GM12865 (cell line): Measurements from ENCODE around the gene GDAP1L1.
A peak's percentile ranks its signal among the peaks of the same experiment; 100 is the strongest.
"Not testable (repeated sequence)": the region's sequence is repeated elsewhere in the genome, so short reads cannot be mapped to it uniquely, and the experiment has no call there.

Experiments used
- DNase-seq: peaks from one replicate; pipeline ENCODE4 v3.0.0; 2010; ENCODE audit warnings: low read depth
- H3K4me3 ChIP-seq: 2 replicates; pipeline ENCODE4 v1.5.1; 2011; ENCODE audit warnings: mild to moderate bottlenecking, low read depth, low read length, control low read depth
- CTCF ChIP-seq: IDR thresholded peaks from 2 replicates; pipeline ENCODE4 v1.5.1; 2011; ENCODE audit warnings: low read length, control low read depth, low read depth, inconsistent platforms; ENCODE audit not compliant: insufficient read depth; ENCODE audit errors: missing control alignments

GDAP1L1 gene

GRCh38 chr20:44284032-44284431 lies 36.9 kb downstream of the GDAP1L1 start:
- TF ChIP-seq CTCF: no peak
- DNase-seq: no peak
- H3K4me3 ChIP-seq: no peak overlapping the region

- DNase-seq: no peak
- H3K4me3 ChIP-seq: no peak overlapping the region
- TF ChIP-seq CTCF: no peak
Measured at GRCh38 chr20:44287272-44288097, 40.4 kb downstream of the GDAP1L1 start.

GRCh38 chr20:44288252-44288651 lies 41.1 kb downstream of the GDAP1L1 start:
- DNase-seq: peak; percentile 10
- TF ChIP-seq CTCF: no peak
- H3K4me3 ChIP-seq: no peak overlapping the region

GRCh38 chr20:44291754-44292153 lies 44.6 kb downstream of the GDAP1L1 start:
- no peak overlapping the region for H3K4me3 ChIP-seq
- no peak for DNase-seq
- TF ChIP-seq CTCF: no peak

GRCh38 chr20:44296011-44296410 lies 48.9 kb downstream of the GDAP1L1 start:
- TF ChIP-seq CTCF: no peak
- DNase-seq: no peak
- H3K4me3 ChIP-seq: no peak overlapping the region

- no peak for TF ChIP-seq CTCF
- no peak overlapping the region for H3K4me3 ChIP-seq
- no peak for DNase-seq
Measured at GRCh38 chr20:44297721-44298120, 50.6 kb downstream of the GDAP1L1 start.

GRCh38 chr20:44299011-44299535 lies 52.0 kb downstream of the GDAP1L1 start:
- not testable (repeated sequence) for H3K4me3 ChIP-seq, DNase-seq
